PFSK-1 (cell line): ENCODE results near the gene TCTN2.

Experiments
- FOXP2 ChIP-seq: optimal IDR thresholded peaks from 2 replicates; pipeline ENCODE3; 2011; ENCODE audit warnings: borderline replicate concordance, control low read depth, inconsistent platforms; ENCODE audit not compliant: insufficient read depth; ENCODE audit errors: extremely low read length, extremely low read depth
- POLR2AphosphoS5 ChIP-seq: IDR thresholded peaks from 2 replicates; pipeline ENCODE4 v1.6.1; 2012; ENCODE audit warnings: low read depth, mild to moderate bottlenecking, control low read depth, low read length, moderate library complexity
- REST ChIP-seq, 2 experiments: IDR thresholded peaks; 2 replicates each; pipeline versions ENCODE4 v1.6.1 to v1.8.0; 2011 to 2012; ENCODE audit warnings: low read depth in 2 of 2, low read length in 2 of 2, control low read depth in 1 of 2, inconsistent platforms in 1 of 2, mild to moderate bottlenecking in 1 of 2, moderate library complexity in 1 of 2; ENCODE audit not compliant: insufficient read depth in 1 of 2
- SIN3A ChIP-seq: IDR thresholded peaks from 2 replicates; pipeline ENCODE4 v1.6.1; 2012; ENCODE audit warnings: mild to moderate bottlenecking, low read length, moderate library complexity, borderline replicate concordance; ENCODE audit not compliant: insufficient read depth
- TAF1 ChIP-seq: IDR thresholded peaks from 2 replicates; pipeline ENCODE4 v1.6.1; 2012; ENCODE audit warnings: low read length, control low read depth, borderline replicate concordance; ENCODE audit not compliant: insufficient read depth

The TCTN2 gene

GRCh38 chr12:123645380-123645779, 25.5 kb upstream of the TCTN2 start:
- no peak for TF ChIP-seq POLR2AphosphoS5
- TF ChIP-seq FOXP2 = no peak
- TF ChIP-seq SIN3A = no peak
- no peak for TF ChIP-seq REST (IDR thresholded peaks at IDR 0.05; ENCODE audit: insufficient read depth in 1 of 2, low read depth in 2 of 2, low read length in 2 of 2)

- TF ChIP-seq POLR2AphosphoS5 = no peak
- no peak for TF ChIP-seq SIN3A
- TF ChIP-seq REST (IDR thresholded peaks at IDR 0.05; ENCODE audit: insufficient read depth in 1 of 2, low read depth in 2 of 2, low read length in 2 of 2) = no peak
- no peak for TF ChIP-seq FOXP2
- no peak for TF ChIP-seq TAF1
These were observed 25.0 kb upstream of the TCTN2 start for GRCh38 chr12:123645878-123646277.

- no peak for TF ChIP-seq FOXP2
- no peak for TF ChIP-seq TAF1
- no peak for TF ChIP-seq SIN3A
- TF ChIP-seq POLR2AphosphoS5 = no peak
- TF ChIP-seq REST (IDR thresholded peaks at IDR 0.05; ENCODE audit: insufficient read depth in 1 of 2, low read depth in 2 of 2, low read length in 2 of 2) = no peak
These were observed 22.5 kb upstream of the TCTN2 start for GRCh38 chr12:123648401-123648800.

GRCh38 chr12:123654129-123654701, 16.7 kb upstream of the TCTN2 start:
- TF ChIP-seq SIN3A = no peak
- TF ChIP-seq TAF1 = no peak
- no peak for TF ChIP-seq FOXP2

GRCh38 chr12:123655420-123655819, 15.5 kb upstream of the TCTN2 start:
- no peak for TF ChIP-seq FOXP2
- no peak for TF ChIP-seq SIN3A
- no peak for TF ChIP-seq REST (IDR thresholded peaks at IDR 0.05; ENCODE audit: insufficient read depth in 1 of 2, low read depth in 2 of 2, low read length in 2 of 2)
- no peak for TF ChIP-seq TAF1
- TF ChIP-seq POLR2AphosphoS5 = no peak
